Prostate gland (tissue), 2 donors: ENCODE measurements around the gene NAIF1. TPM values are rescaled to one million over a fixed set of nuclear protein-coding genes. Genes with fewer than 3 reads are reported as not detected.

Experiments used
- DNase-seq: peaks from one replicate; pipeline ENCODE4 v3.0.0-alpha.2; 2019; ENCODE audit warnings: low spot score
- H3K27ac ChIP-seq, 2 donors: fragments of 200-600 bp; sonication (generic); 2 replicates each; pipeline ENCODE4 v1.5.1; 2017 to 2019
- H3K27me3 ChIP-seq: fragments of 200-600 bp; sonication (generic); replicated peaks from 2 replicates; pipeline ENCODE4 v1.5.1; 2019; ENCODE audit not compliant: insufficient read depth
- H3K36me3 ChIP-seq, 2 donors: fragments of 200-600 bp; sonication (generic); 1 replicate in 1 of 2; 2 replicates in 1 of 2; pipeline versions ENCODE4 v1.5.1 to v1.8.1; 2017 to 2019
- H3K4me1 ChIP-seq: fragments of 200-600 bp; sonication (generic); replicated peaks from 2 replicates; pipeline ENCODE4 v1.5.1; 2019
- H3K4me3 ChIP-seq, 2 donors: fragments of 200-600 bp; sonication (generic); 2 replicates each; pipeline ENCODE4 v1.5.1; 2017 to 2019
- H3K9me3 ChIP-seq: fragments of 200-600 bp; sonication (generic); 2 replicates; pipeline ENCODE4 v1.5.1; 2017
- POLR2A ChIP-seq: fragments of 450-650 bp; IDR thresholded peaks from one replicate; pipeline ENCODE4 v1.6.1; 2016; ENCODE audit warnings: antibody characterized with exemption, mild to moderate bottlenecking
- POLR2AphosphoS5 ChIP-seq: sonication (generic); formaldehyde crosslinking; IDR thresholded peaks from one replicate; pipeline ENCODE4 v1.6.1; 2017; ENCODE audit warnings: antibody characterized with exemption
- WGBS: methylation state at CpG from one replicate; pipeline ENCODE4 v1.1.5; 2018; 5-methylcytosine and 5-hydroxymethylcytosine counted together
- intact Hi-C: fragments of 100-400 bp; cut with DNase I; formaldehyde crosslinking; loops from one replicate; pipeline ENCODE4 v1.14.2; 2022
- total RNA-seq, 2 donors: library from RNA; depleted of rRNA; stranded (reverse); fragments of >200 nt; gene quantifications; one replicate each; pipeline ENCODE4 v1.1.0, GENCODE V29; 2016
- TF ChIP-seq, protein P1 (sequence below), 4 experiments: fragments of 200-600 bp in 2 of 4; fragments of 450-650 bp in 2 of 4; sonication (generic) in 2 of 4; IDR thresholded peaks; 1 replicate in 3 of 4; 2 replicates in 1 of 4; pipeline ENCODE4 v1.5.1; 2016 to 2019; ENCODE audit warnings: antibody characterized with exemption in 4 of 4, mild to moderate bottlenecking in 2 of 4, moderate library complexity in 2 of 4

NAIF1 gene
- total RNA-seq, 2 donors from 2014 or later, result 12.3 to 12.6 TPM

- H3K4me3 ChIP-seq, result no peak overlapping the region
- no peak overlapping the region for H3K27ac ChIP-seq
- H3K4me1 ChIP-seq, result peaks cover 6% of the 10 kb centered on the region
- no peaks in the 10 kb centered on the region for H3K9me3 ChIP-seq
- DNase-seq, result no peak
- H3K36me3 ChIP-seq, result no peaks in the 10 kb centered on the region
- TF ChIP-seq POLR2AphosphoS5 (no peak), POLR2A (no peak)
- TF ChIP-seq, protein P1, sequence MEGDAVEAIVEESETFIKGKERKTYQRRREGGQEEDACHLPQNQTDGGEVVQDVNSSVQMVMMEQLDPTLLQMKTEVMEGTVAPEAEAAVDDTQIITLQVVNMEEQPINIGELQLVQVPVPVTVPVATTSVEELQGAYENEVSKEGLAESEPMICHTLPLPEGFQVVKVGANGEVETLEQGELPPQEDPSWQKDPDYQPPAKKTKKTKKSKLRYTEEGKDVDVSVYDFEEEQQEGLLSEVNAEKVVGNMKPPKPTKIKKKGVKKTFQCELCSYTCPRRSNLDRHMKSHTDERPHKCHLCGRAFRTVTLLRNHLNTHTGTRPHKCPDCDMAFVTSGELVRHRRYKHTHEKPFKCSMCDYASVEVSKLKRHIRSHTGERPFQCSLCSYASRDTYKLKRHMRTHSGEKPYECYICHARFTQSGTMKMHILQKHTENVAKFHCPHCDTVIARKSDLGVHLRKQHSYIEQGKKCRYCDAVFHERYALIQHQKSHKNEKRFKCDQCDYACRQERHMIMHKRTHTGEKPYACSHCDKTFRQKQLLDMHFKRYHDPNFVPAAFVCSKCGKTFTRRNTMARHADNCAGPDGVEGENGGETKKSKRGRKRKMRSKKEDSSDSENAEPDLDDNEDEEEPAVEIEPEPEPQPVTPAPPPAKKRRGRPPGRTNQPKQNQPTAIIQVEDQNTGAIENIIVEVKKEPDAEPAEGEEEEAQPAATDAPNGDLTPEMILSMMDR (IDR thresholded peaks at IDR 0.05), result no peak
- intact Hi-C loops, result no loop called here
- no peaks in the 10 kb centered on the region for H3K27me3 ChIP-seq
- WGBS, result 89% methylated on average over 25 of the region's 28 CpGs
Observed at GRCh38 chr9:128062846-128063831, 4.0 kb downstream of the NAIF1 start.

- no peaks in the 10 kb centered on the region for H3K27me3 ChIP-seq
- H3K36me3 ChIP-seq, result no peaks in the 10 kb centered on the region
- DNase-seq, result no peak
- no peak overlapping the region for H3K4me3 ChIP-seq
- intact Hi-C loops, result no loop called here
- TF ChIP-seq, protein P1 (IDR thresholded peaks at IDR 0.05), result no peak
- TF ChIP-seq POLR2AphosphoS5 (no peak), POLR2A (no peak)
- peaks cover 6% of the 10 kb centered on the region for H3K4me1 ChIP-seq
- no peaks in the 10 kb centered on the region for H3K9me3 ChIP-seq
- H3K27ac ChIP-seq, result no peak overlapping the region
- 71% methylated on average over 6 of the region's 6 CpGs for WGBS
Observed at GRCh38 chr9:128062279-128062678, 4.8 kb downstream of the NAIF1 start.

- Histone ChIP-seq H3K9me3 (no peaks in the 10 kb centered on the region), H3K4me1 (peaks cover 6% of the 10 kb centered on the region), H3K27me3 (no peaks in the 10 kb centered on the region), H3K36me3 (no peaks in the 10 kb centered on the region), H3K4me3 (no peak overlapping the region), H3K27ac (no peak overlapping the region)
- WGBS, result 79% methylated on average over 13 of the region's 13 CpGs
- no peak for DNase-seq
- TF ChIP-seq POLR2AphosphoS5 (no peak), POLR2A (no peak)
- TF ChIP-seq, protein P1 (IDR thresholded peaks at IDR 0.05), result no peak
- intact Hi-C loops, result no loop called here
Observed at GRCh38 chr9:128061275-128061960, 5.7 kb downstream of the NAIF1 start.

GRCh38 chr9:128059365-128059983 lies 7.6 kb downstream of the NAIF1 start:
- no peak for DNase-seq
- TF ChIP-seq POLR2A, result no peak
- TF ChIP-seq, protein P1 (IDR thresholded peaks at IDR 0.05), result no peak
- TF ChIP-seq POLR2AphosphoS5, result no peak
- no peaks in the 10 kb centered on the region for H3K36me3 ChIP-seq
- intact Hi-C loops, result no loop called here
- H3K27me3 ChIP-seq, result no peaks in the 10 kb centered on the region
- no peaks in the 10 kb centered on the region for H3K9me3 ChIP-seq
- H3K27ac ChIP-seq, result no peak overlapping the region
- peaks cover 16% of the 10 kb centered on the region for H3K4me1 ChIP-seq
- no peak overlapping the region for H3K4me3 ChIP-seq
- WGBS, result 81% methylated on average over 6 of the region's 6 CpGs
